Measurements from ENCODE around the gene ATRN.

GRCh38 chr20:3673221-3674070 is 202.6 kb downstream of the ATRN start:
- no peak for TF ChIP-seq CTCF (IDR thresholded peaks at IDR 0.05)
- no peak for TF ChIP-seq EP300 (IDR thresholded peaks at IDR 0.05)

Measured in tibial nerve (tissue), 4 donors.